ENCODE measurements around the gene CPT2. TPM values are rescaled to one million over a fixed set of nuclear protein-coding genes. Genes with fewer than 3 reads are reported as not detected.

The CPT2 gene
- total and polyA plus RNA-seq, 9 of the 15 experiments (the other 6 are each of a cell fraction or from before 2014, with no cell fraction given) = 7.6 to 25.1 (median 16.8) TPM

DNA sequence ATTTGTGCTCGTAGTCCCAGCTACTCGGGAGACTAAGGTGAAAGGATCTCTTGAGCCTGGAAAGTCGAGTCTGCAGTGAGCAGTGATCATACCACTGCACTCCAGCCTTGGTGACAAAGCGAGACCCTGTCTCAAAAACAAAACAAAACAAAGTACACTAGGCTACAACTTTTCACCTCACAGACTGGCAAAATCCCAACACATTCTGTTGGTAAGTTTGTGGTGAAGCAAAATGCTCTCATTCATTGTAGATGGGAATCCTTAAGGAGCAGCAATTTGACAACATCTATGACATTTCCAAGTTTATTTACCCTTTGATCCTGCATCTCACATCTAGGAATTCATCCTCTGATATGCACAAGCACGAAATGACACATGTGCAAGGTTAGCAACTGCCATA lies 34.0 kb upstream of the CPT2 start:
- Histone ChIP-seq H3K9me1 (ENCODE audit: control insufficient read depth, insufficient read depth, low read length) (no peaks in the 10 kb centered on the region), H3K4me1 (replicated peaks in 1 of 2; ENCODE audit: control insufficient read depth in 2 of 2, insufficient read depth in 2 of 2, low read length in 2 of 2) (peaks cover 6 to 9% of the 10 kb centered on the region in 2 experiments; a peak in 4 of 5 replicates), H3K36me3 (ENCODE audit: control insufficient read depth, insufficient read depth, low read length) (no peaks in the 10 kb centered on the region), H3K4me2 (ENCODE audit: insufficient read depth, low read length) (peak overlapping the region; percentile 13; the same call in 1 of the 2 replicates), H3K9ac (ENCODE audit: insufficient read depth in 1 of 2, low read depth in 2 of 2, low read length in 2 of 2) (0 out of 4 replicates have a peak overlapping the region, but pooled peaks of 1 of the 2 experiments have one; percentile 37), H3K9me3 (replicated peaks; ENCODE audit: control insufficient read depth, insufficient read depth, low read depth, low read length) (no peaks in the 10 kb centered on the region), H3K27ac (ENCODE audit: extremely low read depth, low read depth, low read length) (peak overlapping the region; percentile 10; the same call in 1 of the 3 replicates), H3K4me3 (no peak overlapping the region), H3K27me3 (ENCODE audit: control insufficient read depth in 2 of 2, insufficient read depth in 2 of 2, low read length in 2 of 2) (peaks cover 14 to 18% of the 10 kb centered on the region in 2 experiments; a peak in 4 of 5 replicates), H4K20me1 (replicated peaks; ENCODE audit: control insufficient read depth, insufficient read depth, low read length) (no peaks in the 10 kb centered on the region), H3K79me2 (ENCODE audit: control insufficient read depth, insufficient read depth, low read length) (no peaks in the 10 kb centered on the region), H2AFZ (ENCODE audit: low read depth, low read length) (peak overlapping the region; percentile 71)
- no peak for DNase-seq (ENCODE audit: extremely low read depth in 1 of 4, low spot score in 3 of 4)
- TF ChIP-seq RFX5 (IDR thresholded peaks at IDR 0.05; ENCODE audit: low read depth, low read length) (no peak), LEF1 (IDR thresholded peaks at IDR 0.05) (peak; percentile 30; the same call in 1 of the 2 replicates)
- ChIA-PET CTCF (ENCODE audit: low intra/inter-chr PET ratio) (no interaction called here), POLR2A (interaction anchor here (5.3 kb wide), 1 partner anchor 19 kb away, joined by 19 read pairs; no protein-coding TSS in a partner anchor)
- intact Hi-C loops (cut with micrococcal nuclease) (no loop called here), in situ Hi-C loops (cut with MboI) (no loop called here)
- peak; percentile 58 for FAIRE-seq
- ATAC-seq = no peak
- no TSS peak for BruUV-seq (replicated peaks)
- WGBS (ENCODE audit: insufficient coverage, low coverage, missing lambda C conversion rate) = 47% methylated on average over 5 of the region's 5 CpGs

DNA sequence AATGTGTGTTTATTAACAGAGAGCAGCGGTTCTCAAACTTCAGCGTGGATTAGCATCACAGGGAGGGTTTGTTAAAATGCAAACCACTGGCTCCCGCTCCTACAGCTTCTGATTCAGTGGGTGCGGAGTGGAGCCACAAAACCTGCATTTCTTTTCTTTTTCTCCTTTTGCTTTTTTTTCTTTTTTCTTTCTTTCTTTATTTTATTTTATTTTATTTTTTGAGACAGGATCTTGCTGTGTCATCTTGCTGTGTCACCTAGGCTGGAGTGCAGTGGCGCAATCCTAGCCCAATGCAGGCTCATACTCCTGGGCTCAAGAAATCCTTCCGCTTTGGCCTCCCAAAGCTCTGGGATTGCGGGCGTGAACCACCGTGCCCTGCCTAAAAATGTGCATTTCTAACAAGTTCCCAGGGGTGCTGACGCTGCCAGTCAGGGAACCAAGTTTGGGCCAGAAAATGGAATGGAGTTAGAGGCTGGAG lies 33.3 kb upstream of the CPT2 start:
- no peaks in the 10 kb centered on the region for H3K36me3 ChIP-seq (ENCODE audit: control insufficient read depth, insufficient read depth, low read length)
- no TSS peak for BruUV-seq (replicated peaks)
- FAIRE-seq = peak; percentile 85
- TF ChIP-seq, protein P1, sequence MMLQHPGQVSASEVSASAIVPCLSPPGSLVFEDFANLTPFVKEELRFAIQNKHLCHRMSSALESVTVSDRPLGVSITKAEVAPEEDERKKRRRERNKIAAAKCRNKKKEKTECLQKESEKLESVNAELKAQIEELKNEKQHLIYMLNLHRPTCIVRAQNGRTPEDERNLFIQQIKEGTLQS (IDR thresholded peaks at IDR 0.05) = peak; percentile 86
- TF ChIP-seq, protein P1 (CRISPR knock-in tag; conservative IDR thresholded peaks at IDR 0.05) = no peak
- TF ChIP-seq ZNF384 (IDR thresholded peaks at IDR 0.05; ENCODE audit: low read depth, low read length) = no peak
- TF ChIP-seq DNMT1 (IDR thresholded peaks at IDR 0.05) = no peak
- no peak for TF ChIP-seq ZNF121 (CRISPR knock-in tag; conservative IDR thresholded peaks at IDR 0.05)
- TF ChIP-seq, protein P2, sequence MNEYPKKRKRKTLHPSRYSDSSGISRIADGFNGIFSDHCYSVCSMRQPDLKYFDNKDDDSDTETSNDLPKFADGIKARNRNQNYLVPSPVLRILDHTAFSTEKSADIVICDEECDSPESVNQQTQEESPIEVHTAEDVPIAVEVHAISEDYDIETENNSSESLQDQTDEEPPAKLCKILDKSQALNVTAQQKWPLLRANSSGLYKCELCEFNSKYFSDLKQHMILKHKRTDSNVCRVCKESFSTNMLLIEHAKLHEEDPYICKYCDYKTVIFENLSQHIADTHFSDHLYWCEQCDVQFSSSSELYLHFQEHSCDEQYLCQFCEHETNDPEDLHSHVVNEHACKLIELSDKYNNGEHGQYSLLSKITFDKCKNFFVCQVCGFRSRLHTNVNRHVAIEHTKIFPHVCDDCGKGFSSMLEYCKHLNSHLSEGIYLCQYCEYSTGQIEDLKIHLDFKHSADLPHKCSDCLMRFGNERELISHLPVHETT (CRISPR knock-in tag; conservative IDR thresholded peaks at IDR 0.05 in 1 of 2, IDR thresholded peaks at IDR 0.05 in 1 of 2) = no peak

More for the DNA sequence above, 33.3 kb upstream of the CPT2 start:
- in situ Hi-C loops (cut with MboI) = no loop called here
- Histone ChIP-seq H2AFZ (ENCODE audit: low read depth, low read length) (peak overlapping the region; percentile 71), H4K20me1 (replicated peaks; ENCODE audit: control insufficient read depth, insufficient read depth, low read length) (no peaks in the 10 kb centered on the region), H3K27me3 (ENCODE audit: control insufficient read depth in 2 of 2, insufficient read depth in 2 of 2, low read length in 2 of 2) (peaks cover 14 to 18% of the 10 kb centered on the region in 2 experiments; a peak in 4 of 5 replicates), H3K79me2 (ENCODE audit: control insufficient read depth, insufficient read depth, low read length) (no peaks in the 10 kb centered on the region), H3K27ac (ENCODE audit: extremely low read depth, low read depth, low read length) (peak overlapping the region; percentile 10; the same call in 1 of the 3 replicates), H3K9me3 (replicated peaks; ENCODE audit: control insufficient read depth, insufficient read depth, low read depth, low read length) (no peaks in the 10 kb centered on the region), H3K4me3 (no peak overlapping the region), H3K4me1 (replicated peaks in 1 of 2; ENCODE audit: control insufficient read depth in 2 of 2, insufficient read depth in 2 of 2, low read length in 2 of 2) (peaks cover 6 to 9% of the 10 kb centered on the region in 2 experiments; a peak in 4 of 5 replicates), H3K4me2 (ENCODE audit: insufficient read depth, low read length) (peak overlapping the region; percentile 13; the same call in 1 of the 2 replicates), H3K9ac (ENCODE audit: insufficient read depth in 1 of 2, low read depth in 2 of 2, low read length in 2 of 2) (peak overlapping the region; percentile 37 to 41; a peak in 2 of 4 replicates), H3K9me1 (ENCODE audit: control insufficient read depth, insufficient read depth, low read length) (no peaks in the 10 kb centered on the region)
- DNase-seq (ENCODE audit: extremely low read depth in 1 of 4, low spot score in 3 of 4) (peak in 2 of 4 experiments; percentile 40 to 51), ATAC-seq (peak; percentile 91)
- POLR2A ChIA-PET = interaction anchor here (1.0 to 5.3 kb wide), 2 partner anchors 13 to 19 kb away, joined by 4 to 19 read pairs; no protein-coding TSS in a partner anchor
- 18% methylated on average over 10 of the region's 10 CpGs for WGBS (ENCODE audit: insufficient coverage, low coverage, missing lambda C conversion rate)
- intact Hi-C loops (cut with micrococcal nuclease) = no loop called here
- CTCF ChIA-PET (ENCODE audit: low intra/inter-chr PET ratio) = no interaction called here
